ENCODE data around the gene CELF2.

CELF2 gene

GRCh38 chr10:11150231-11150731 lies 132.6 kb downstream of the CELF2 start:
- no peak for DNase-seq (ENCODE audit: insufficient read length, low spot score)
- FAIRE-seq, result no peak

GRCh38 chr10:11150879-11151415 lies 133.3 kb downstream of the CELF2 start:
- DNase-seq (ENCODE audit: insufficient read length, low spot score), result no peak
- FAIRE-seq, result no peak

GRCh38 chr10:11152801-11153200 lies 135.1 kb downstream of the CELF2 start:
- DNase-seq (ENCODE audit: insufficient read length, low spot score), result no peak
- no peak for FAIRE-seq

- DNase-seq (ENCODE audit: insufficient read length, low spot score) (no peak), FAIRE-seq (no peak)
Measured at GRCh38 chr10:11153245-11153644, 135.6 kb downstream of the CELF2 start.

GRCh38 chr10:11153766-11154165 lies 136.1 kb downstream of the CELF2 start:
- FAIRE-seq (no peak), DNase-seq (ENCODE audit: insufficient read length, low spot score) (no peak)

- no peak for DNase-seq (ENCODE audit: insufficient read length, low spot score)
- FAIRE-seq, result no peak
Measured at GRCh38 chr10:11154333-11154732, 136.7 kb downstream of the CELF2 start.

GRCh38 chr10:11154849-11155498 lies 137.3 kb downstream of the CELF2 start:
- DNase-seq (ENCODE audit: insufficient read length, low spot score) (no peak), FAIRE-seq (no peak)

- FAIRE-seq, result no peak
- DNase-seq (ENCODE audit: insufficient read length, low spot score), result no peak
Measured at GRCh38 chr10:11156480-11156879, 138.8 kb downstream of the CELF2 start.

- no peak for FAIRE-seq
- DNase-seq (ENCODE audit: insufficient read length, low spot score), result no peak
Measured at GRCh38 chr10:11157292-11158076, 139.8 kb downstream of the CELF2 start.

- DNase-seq (ENCODE audit: insufficient read length, low spot score), result no peak
- no peak for FAIRE-seq
Measured at GRCh38 chr10:11158080-11158479, 140.4 kb downstream of the CELF2 start.

- FAIRE-seq (no peak), DNase-seq (ENCODE audit: insufficient read length, low spot score) (no peak)
Measured at GRCh38 chr10:11159543-11160215, 142.0 kb downstream of the CELF2 start.

GRCh38 chr10:11161096-11161495 lies 143.4 kb downstream of the CELF2 start:
- DNase-seq (ENCODE audit: insufficient read length, low spot score), result no peak
- FAIRE-seq, result no peak

GRCh38 chr10:11161910-11162309 lies 144.2 kb downstream of the CELF2 start:
- no peak for DNase-seq (ENCODE audit: insufficient read length, low spot score)
- FAIRE-seq, result no peak

- no peak for DNase-seq (ENCODE audit: insufficient read length, low spot score)
- FAIRE-seq, result no peak
Measured at GRCh38 chr10:11162828-11163599, 145.3 kb downstream of the CELF2 start.

GRCh38 chr10:11163780-11164550 lies 146.3 kb downstream of the CELF2 start:
- FAIRE-seq (no peak), DNase-seq (ENCODE audit: insufficient read length, low spot score) (no peak)

- DNase-seq (ENCODE audit: insufficient read length, low spot score) (no peak), FAIRE-seq (no peak)
Measured at GRCh38 chr10:11164551-11164802, 146.8 kb downstream of the CELF2 start.

- peak; percentile 5 for DNase-seq (ENCODE audit: insufficient read length, low spot score)
- no peak for FAIRE-seq
Measured at GRCh38 chr10:11164803-11165590, 147.3 kb downstream of the CELF2 start.

GRCh38 chr10:11165591-11166543 lies 148.2 kb downstream of the CELF2 start:
- peak; percentile 10 for DNase-seq (ENCODE audit: insufficient read length, low spot score)
- FAIRE-seq, result no peak

All from HTR-8/SVneo (cell line).